IPS-20b (cell line): ENCODE data around the gene CNBD2.
"Not testable (repeated sequence)": the region's sequence is repeated elsewhere in the genome, so short reads cannot be mapped to it uniquely, and the experiment has no call there.

Experiments
- H3K27ac ChIP-seq: one replicate; pipeline ENCODE4 v1.5.1; 2013; ENCODE audit warnings: low read length
- H3K27me3 ChIP-seq: 2 replicates; pipeline ENCODE4 v1.6.1; 2013; ENCODE audit warnings: mild to moderate bottlenecking, low read length, inconsistent platforms; ENCODE audit not compliant: insufficient read depth
- H3K36me3 ChIP-seq: 2 replicates; pipeline ENCODE4 v1.6.1; 2013; ENCODE audit warnings: low read depth, mild to moderate bottlenecking, inconsistent platforms, low read length, moderate library complexity; ENCODE audit not compliant: insufficient read depth
- H3K4me1 ChIP-seq: 2 replicates; pipeline ENCODE4 v1.6.1; 2013; ENCODE audit warnings: mild to moderate bottlenecking, control low read depth, inconsistent platforms, low read length, moderate library complexity; ENCODE audit not compliant: insufficient read depth
- H3K4me3 ChIP-seq: 2 replicates; pipeline ENCODE4 v1.5.1; 2013; ENCODE audit warnings: mild to moderate bottlenecking, low read length, inconsistent platforms
- H3K9ac ChIP-seq: 2 replicates; pipeline ENCODE4 v1.6.1; 2013; ENCODE audit warnings: low read depth, mild to moderate bottlenecking, inconsistent platforms, low read length, moderate library complexity
- H3K9me3 ChIP-seq: 2 replicates; pipeline ENCODE4 v1.6.1; 2013; ENCODE audit warnings: mild to moderate bottlenecking, low read depth, low read length, inconsistent platforms; ENCODE audit not compliant: insufficient read depth

CNBD2 gene

GRCh38 chr20:36068526-36068925, 100.1 kb downstream of the CNBD2 start:
- not testable (repeated sequence) for H3K36me3 ChIP-seq, H3K27ac ChIP-seq, H3K9ac ChIP-seq, H3K4me3 ChIP-seq, H3K4me1 ChIP-seq, H3K9me3 ChIP-seq
- peaks cover 28% of the 10 kb centered on the region for H3K27me3 ChIP-seq

GRCh38 chr20:36070451-36070850, 102.1 kb downstream of the CNBD2 start:
- H3K4me1 ChIP-seq: peaks cover 3% of the 10 kb centered on the region; the same call in 1 of the 2 replicates
- H3K36me3 ChIP-seq: no peaks in the 10 kb centered on the region
- H3K27me3 ChIP-seq: peaks cover 16% of the 10 kb centered on the region
- H3K9ac ChIP-seq: no peak overlapping the region
- H3K9me3 ChIP-seq: no peaks in the 10 kb centered on the region
- H3K4me3 ChIP-seq: no peak overlapping the region
- H3K27ac ChIP-seq: no peak overlapping the region

- Histone ChIP-seq H3K4me3 (no peak overlapping the region), H3K27ac (no peak overlapping the region), H3K36me3 (no peaks in the 10 kb centered on the region), H3K9ac (no peak overlapping the region), H3K9me3 (no peaks in the 10 kb centered on the region), H3K4me1 (no peaks in the 10 kb centered on the region; the same call in 1 of the 2 replicates), H3K27me3 (peaks cover 2% of the 10 kb centered on the region; the same call in 1 of the 2 replicates)
Observed at GRCh38 chr20:36071848-36072247, 103.5 kb downstream of the CNBD2 start.

GRCh38 chr20:36074983-36075382, 106.6 kb downstream of the CNBD2 start:
- no peaks in the 10 kb centered on the region for H3K36me3 ChIP-seq
- H3K27ac ChIP-seq: no peak overlapping the region
- no peak overlapping the region for H3K4me3 ChIP-seq
- H3K4me1 ChIP-seq: no peaks in the 10 kb centered on the region; the same call in 1 of the 2 replicates
- H3K27me3 ChIP-seq: no peaks in the 10 kb centered on the region
- H3K9me3 ChIP-seq: 0 out of 2 replicates have a peak, but pooled peaks cover 4% of the 10 kb centered on the region
- no peak overlapping the region for H3K9ac ChIP-seq

- not testable (repeated sequence) for H3K9ac ChIP-seq, H3K4me1 ChIP-seq, H3K27me3 ChIP-seq, H3K4me3 ChIP-seq, H3K9me3 ChIP-seq, H3K27ac ChIP-seq, H3K36me3 ChIP-seq
Observed at GRCh38 chr20:36077762-36078161, 109.4 kb downstream of the CNBD2 start.

GRCh38 chr20:36079486-36079885, 111.1 kb downstream of the CNBD2 start:
- Histone ChIP-seq H3K36me3 (no peaks in the 10 kb centered on the region), H3K4me1 (no peaks in the 10 kb centered on the region), H3K27me3 (no peaks in the 10 kb centered on the region), H3K9me3 (peaks cover 4% of the 10 kb centered on the region; the same call in 1 of the 2 replicates), H3K9ac (no peak overlapping the region), H3K27ac (no peak overlapping the region), H3K4me3 (no peak overlapping the region)

- not testable (repeated sequence) for H3K4me3 ChIP-seq, H3K27me3 ChIP-seq, H3K27ac ChIP-seq, H3K4me1 ChIP-seq, H3K9me3 ChIP-seq, H3K9ac ChIP-seq, H3K36me3 ChIP-seq
Observed at GRCh38 chr20:36079984-36080383, 111.6 kb downstream of the CNBD2 start.
